Lung microvascular endothelial cell (primary cell): ENCODE data around the gene CIB4. TPM values are rescaled to one million over a fixed set of nuclear protein-coding genes. Genes with fewer than 3 reads are reported as not detected.

ENCODE experiments used
- DNase-seq, 2 donors: peaks; one replicate each; pipeline versions ENCODE4 v3.0.0 to v3.0.0-alpha.2; 2010; ENCODE audit warnings: low read depth in 2 of 2
- total RNA-seq: library from RNA; depleted of rRNA; stranded (reverse); fragments of >200 nt; gene quantifications from 2 replicates; pipeline ENCODE4 v1.2.1, GENCODE V29; 2014

CIB4 gene
- total RNA-seq, 1 donor from 2014 or later = not detected

DNA sequence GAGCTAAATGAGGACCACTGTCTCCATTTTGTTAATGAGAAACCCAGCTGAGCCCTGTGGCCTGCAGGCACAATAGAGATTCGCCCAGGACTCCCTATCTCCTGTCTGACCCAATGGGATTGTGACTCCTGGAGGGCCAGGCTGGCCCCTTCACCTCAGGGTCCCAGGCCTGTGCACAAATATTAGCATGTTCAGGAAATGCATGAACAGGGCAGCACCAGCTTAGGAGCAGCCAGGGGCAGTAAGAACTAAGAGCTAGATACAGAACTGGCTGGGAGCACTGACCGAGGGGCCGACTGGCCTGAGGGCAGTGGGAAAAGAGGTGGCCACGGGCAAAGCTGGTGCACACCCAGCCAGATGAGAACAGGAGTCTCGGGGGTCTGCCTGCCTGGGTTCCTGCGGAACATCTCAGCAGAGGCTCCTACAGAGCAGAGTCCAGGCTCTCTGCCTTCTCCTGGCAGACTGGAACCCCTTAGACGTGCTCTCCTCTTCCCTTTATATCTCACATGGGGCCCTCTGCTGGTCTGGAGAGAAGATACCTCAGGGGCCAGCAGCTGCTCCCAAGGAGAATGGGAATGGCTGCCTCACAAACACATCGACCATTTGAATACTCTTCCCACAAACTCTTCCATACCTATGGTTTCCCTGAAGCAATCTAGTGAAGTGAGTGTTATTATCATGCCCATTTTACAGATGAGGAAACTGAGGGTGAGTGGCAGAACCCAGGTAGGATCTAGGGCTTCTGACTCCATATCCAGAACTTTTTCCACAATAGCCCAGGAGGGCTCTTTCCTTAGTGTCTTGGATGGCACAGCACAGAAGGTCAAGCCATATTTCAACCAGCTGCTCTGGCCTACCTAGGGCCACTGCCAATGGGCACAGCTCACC lies 85.7 kb downstream of the CIB4 start:
- DNase-seq = no peak

DNA sequence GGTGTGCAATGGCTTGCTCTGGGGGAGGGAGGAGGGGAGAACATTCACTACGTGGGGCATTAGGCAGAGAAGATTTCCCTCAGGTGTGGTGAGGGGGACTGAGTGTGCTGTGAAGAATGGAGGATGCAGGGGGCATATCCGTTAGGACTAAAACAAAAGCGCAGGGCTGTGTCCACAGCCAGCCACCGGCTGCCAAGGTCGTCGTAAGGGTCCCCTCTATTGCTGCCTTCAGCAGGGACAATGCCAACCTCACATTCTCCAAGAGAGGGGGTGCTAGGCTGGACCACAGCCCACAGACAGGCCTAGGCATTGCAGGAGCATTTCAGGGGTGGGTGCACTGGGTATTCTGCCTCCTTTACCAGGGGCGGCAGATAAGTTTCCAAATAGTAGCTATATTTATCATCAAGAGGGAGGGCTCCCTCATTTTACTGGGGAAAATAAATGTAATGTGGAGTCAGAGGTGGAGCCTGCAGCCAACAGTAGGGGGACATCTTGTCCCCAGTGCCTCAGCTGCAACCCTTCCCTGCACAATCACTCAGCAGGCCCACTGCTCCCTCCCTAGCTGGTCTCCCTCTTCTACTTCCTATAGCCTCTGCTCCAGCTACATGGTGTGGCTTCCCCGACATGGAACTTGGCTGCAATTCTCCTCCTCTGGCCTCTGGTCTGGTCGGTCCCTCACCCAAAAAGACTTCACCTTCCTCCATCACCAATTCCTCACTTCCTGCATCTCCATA lies 88.4 kb downstream of the CIB4 start:
- DNase-seq = no peak

DNA sequence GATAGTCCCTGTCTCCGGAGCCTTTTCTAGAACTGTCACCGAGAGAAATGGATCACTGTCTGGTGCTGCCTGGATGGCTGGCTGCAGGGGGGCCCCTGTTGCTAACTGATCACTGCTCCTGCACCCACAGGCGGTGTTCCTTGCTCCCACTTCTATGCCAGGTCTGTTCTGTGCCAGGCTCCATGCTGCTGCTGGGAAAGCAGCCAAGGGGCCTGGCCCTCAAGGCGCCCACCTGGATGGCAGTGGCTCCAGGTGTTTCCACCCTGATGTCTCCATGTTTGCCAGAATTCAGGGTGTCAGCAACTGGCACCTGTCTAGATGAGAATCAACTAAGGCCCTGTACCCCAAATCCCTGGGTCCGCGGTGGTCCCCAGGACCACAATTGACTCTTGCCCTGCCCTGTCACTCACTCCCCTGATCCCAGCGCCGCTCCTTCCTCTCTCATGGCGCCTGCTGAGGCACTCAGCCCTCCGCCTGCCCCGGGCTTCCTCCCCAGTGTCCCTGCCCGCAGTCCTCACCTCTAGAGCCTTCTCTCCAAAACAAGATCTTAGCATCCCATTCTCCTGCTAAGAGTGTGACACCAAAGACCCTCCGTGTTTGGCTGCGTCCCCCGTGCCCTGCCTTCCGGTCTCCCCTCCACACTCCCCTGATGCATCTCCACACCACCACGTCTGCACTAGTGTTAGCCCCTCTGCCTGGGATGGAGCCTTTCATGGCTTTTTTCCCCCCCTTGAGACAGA lies 90.7 kb downstream of the CIB4 start:
- DNase-seq = no peak

DNA sequence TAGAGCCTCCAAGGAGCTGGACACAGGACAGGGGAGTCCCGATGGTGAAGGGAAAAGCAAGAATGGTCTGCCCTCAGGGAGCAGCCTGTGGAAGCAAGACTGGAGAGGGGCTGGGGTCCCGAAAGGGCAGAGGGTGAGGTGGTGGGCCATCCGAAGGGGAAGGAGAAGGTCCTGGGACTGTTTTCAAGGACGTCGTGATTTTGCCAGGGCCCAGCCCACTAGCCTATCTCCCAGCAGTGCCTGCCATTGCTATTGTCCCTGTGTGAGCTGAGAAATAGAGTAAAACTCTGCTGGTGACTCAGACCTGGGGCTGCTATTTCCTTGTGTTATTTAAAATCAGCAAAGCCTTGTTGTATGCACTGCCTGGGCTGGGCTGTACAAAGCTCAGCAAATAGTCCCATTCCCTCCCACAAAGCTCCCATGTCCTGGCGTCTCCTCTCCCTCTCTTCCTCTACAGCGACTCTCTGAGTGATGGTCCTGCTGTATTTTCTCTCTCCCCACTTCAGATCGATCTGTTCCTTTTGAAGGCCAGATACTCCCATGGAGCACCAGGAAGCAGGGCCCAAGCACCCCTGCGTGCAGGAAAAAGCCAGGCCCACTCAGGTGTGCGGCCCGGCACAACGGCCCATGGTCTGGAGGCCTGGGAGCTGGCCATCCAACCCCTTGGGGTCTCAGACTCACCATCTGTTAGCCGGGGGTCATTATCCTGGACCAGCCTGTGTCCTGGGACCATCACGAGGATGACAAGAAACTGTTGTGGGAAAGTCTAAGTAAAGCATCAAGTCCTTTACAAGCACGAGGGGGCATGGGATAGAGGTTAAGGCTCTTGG lies 98.3 kb downstream of the CIB4 start:
- DNase-seq = no peak

DNA sequence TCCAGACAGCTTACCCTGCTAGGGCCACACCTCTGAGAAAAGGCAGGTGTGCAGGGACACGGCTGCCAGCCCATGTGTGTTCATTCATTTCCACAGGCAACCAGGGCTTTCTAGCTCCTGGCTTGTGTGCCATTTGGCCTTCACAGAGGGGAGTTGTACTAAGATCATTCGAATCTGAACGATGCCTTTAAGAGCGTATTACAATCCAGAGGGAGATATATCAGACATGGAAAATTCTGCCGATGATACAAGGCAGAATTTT lies 99.0 kb downstream of the CIB4 start:
- no peak for DNase-seq

DNA sequence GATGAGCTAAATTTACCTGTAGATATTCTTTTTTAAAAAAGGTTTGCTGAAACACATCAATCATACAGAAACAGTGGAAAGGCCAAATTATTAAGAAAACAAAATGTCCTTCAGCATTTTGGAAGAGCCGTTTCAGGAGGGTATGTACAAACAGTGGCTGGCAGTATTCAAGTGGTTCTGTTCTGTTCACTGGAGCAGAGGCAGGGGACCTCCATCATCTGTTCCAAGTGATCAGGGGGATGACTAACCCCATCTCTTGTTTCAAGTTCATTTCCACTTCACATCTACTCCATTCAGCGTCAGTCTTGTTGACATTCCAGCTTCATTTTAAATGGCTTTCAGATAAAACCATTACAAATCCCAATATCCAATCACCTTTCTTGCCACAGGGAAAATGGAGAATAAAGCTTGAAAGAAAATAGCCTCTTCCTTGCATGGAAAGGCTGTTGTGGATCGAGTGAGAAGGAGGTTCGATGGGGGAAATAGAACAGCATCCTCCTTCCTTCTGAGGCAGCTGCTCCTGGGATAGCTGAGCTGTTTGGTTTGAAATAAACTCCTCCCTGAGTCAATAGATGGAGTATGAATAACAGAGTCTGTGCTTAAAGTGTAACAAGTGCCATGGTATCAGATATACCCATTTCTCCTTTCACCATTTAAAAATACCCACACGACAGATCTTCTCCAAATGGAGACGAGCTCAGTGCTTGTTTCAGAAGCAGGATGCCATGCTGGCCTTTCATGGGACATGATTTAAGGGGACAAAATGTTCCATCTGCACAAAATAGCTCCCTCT lies 99.6 kb downstream of the CIB4 start:
- no peak for DNase-seq

DNA sequence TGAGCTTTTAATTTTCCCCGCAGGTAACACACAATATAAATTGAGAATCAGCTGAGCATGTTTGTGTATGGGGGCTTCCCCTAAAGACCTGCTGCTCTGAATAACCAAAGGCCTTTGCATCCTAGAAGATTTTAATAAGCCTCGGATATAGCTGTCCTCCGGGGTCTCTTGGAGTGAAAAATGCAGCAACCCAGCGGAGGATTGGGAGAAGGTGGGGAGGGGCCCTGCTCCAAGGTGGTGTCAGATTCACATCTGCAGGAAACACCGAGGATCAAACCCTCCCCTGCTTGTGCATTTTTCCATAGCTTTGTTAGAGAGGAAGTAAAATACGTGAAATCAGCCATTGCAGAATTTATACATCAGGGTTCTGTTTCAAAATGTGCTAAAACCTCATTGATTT lies 100.2 kb downstream of the CIB4 start:
- DNase-seq = no peak

DNA sequence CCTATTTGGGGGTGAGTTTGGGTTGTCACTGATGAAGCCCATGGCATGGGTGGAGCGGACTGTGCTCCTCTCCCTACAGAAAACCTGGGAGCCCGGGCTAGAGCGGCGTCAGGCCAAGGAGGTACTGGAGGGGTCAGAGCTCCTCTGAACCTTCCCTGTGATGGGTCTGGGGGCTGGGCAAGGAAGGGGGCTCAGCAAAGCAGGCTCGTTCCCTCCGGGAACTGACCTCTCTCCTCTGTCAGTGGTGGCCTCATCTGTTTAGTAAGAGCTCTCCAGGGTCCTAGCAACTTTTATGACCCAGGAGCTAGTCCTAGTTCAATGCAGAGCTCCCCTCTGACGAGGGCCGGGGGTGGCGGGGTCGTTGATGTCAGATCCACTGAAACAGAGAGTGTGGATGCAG lies 100.9 kb downstream of the CIB4 start:
- DNase-seq = no peak

DNA sequence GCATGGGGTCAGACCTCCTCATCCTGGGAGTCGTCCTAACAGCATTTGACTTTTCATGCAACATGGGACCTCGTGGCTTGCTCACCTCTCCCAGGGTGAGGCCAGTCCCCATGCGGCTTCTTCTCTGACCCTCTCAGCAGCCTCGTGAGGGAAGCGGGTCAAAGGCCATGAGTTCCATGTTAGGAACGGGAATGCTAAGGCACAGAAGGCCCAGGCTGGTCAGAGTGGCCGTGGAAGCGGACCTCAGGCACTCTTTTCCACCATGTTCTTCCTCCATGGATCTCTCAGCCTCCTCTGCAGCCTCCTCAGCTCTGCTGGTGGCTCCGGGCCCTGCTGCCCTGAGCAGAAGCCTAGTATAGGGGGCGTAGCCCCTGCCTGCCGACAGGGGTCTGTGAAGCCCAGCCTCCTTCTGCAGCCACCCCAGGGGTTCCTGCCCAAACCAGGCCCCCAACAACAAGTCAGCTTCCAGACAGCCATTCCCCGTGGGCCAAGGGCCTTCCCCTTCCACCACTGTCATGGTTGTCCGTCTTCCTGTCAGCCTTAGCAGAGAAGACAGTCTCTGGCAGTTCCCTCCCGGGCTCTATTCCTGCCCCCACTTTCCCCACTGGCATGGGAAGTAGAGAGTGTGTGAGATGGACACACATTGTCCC lies 103.2 kb downstream of the CIB4 start:
- DNase-seq = no peak

DNA sequence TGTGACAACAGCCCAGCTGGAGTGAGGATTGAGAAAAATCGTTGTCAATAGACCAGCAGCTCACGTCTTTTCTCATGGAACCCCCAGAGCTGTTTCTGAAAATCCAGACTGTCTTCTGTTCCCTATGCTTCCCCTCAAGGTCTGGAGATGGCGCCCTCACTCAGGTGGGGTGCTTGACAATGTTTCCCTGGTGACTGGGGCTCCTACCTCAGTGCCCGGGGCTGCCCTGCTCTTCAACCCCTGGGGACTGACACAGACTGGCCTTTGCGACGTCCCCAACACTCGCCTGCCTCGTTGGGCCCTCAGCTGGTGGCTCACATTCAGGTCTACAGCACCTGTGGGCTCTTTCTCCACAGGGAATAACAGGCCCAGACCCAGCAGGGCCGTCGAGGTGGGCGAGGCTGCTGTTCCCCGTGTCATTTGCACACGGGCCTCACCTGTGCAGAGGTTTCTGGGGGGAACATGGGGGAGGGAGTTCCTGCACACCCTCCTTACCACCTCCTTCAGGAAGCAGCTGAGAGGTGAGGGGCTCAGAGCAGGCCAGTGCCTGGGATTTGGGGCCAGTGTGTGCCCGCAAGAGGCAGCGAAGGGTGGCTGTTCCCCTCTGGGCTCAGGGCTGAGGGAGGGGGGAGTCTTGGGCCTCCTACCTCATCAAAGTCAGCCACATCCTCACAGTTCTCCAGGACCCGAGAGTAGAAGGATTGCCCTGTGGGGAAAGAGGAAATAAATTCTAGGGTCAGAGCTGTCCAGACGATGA lies 103.9 kb downstream of the CIB4 start:
- no peak for DNase-seq

DNA sequence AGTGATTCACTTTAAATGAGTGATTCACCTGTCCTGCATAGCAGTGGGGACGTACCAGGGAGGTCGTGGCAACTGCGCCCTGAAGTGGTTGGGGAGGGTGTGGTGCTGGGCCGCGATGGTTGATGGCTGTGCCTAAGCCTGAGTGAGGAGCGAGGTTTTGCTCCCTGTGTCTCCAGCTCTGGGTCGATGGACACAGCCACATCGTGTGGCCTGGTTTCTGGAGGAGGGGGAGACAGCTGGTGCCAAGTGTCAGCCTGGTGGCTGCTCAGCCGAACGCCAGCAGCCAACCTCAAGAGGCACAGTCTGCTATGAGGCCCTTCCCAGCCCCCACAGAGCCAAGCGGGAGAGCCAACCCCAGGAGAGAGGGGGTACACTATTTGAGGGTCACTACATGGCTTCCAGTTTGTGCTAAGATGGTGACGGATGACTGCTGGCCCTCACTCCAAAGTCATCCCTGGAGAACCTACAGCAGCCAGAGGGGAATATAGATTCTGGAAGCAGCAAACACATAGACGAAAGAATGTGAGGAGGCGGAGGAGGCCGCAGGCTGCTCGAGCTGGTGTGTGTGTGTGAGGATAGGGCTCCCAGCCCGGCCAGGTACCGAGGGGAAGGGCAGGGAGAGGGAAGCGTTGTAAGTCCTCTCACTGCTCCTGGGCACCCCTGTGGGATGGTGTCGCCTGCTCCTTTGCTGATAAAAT lies 104.6 kb downstream of the CIB4 start:
- DNase-seq = no peak

DNA sequence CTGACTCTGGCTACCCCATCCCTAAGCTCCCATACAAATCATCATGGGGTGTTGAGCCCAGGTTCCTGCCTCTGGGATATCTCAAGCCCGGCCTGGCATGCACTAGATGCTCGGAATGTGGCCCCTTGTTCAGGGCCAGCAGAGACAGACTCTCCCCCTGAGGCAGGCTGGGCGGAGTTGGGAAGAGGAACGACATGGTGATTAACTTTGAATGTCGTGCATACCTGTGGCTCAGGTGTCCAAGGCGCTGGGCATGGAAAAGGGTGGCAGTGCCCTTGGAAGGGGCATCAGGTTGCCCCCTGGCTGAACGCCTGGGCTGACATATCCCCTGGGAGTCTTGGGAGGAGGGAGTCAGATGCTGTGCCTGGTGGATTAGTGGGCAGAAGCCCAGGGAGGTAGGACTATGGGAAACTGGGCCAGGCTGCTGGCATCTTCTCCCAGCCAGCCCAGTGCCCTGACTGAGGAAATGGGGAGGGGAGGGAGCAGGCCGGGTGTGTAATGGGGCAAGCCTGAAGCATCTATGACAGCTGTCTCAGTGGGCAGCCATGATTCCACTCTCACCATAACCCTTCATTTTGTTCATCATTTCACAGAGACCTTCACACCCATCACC lies 105.4 kb downstream of the CIB4 start:
- DNase-seq = no peak

DNA sequence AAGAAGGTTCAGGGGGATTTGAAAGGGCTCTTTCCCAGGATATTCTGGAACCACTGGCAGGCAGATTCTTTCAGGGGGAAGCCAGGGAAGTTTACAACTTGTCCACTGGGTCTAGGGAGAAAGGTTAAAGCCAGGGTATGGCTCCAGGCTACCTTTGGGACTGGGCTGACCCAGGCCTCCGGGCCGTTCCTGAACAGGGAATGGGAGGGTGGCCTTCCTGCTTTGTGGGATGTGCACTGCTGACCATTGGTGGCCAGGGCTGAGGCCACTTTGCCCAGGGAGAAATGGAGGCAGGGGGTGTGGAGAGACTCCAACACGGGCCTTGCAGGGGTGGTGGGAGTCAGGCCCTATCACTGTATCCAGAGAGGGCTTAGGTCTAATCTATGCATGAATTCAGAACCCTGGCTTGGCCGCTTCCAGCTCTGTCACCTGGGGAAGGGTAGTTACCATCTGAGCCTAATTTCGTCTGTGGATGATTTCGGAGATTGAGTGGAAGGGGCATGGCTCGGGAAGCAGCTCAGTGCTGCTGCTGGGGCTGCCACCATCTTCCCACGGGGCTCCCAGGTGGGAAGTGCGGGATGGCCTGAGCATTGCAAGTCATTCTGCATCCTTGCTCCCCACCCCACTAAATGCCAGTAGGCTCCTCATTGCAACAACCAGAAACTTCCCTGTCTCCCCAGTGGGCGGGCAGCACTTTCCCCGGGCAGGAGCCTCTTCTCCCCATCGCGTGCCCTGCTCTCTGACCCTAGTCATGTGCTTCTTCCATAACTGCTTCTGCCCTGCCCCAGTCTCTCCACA lies 106.1 kb downstream of the CIB4 start:
- no peak for DNase-seq

DNA sequence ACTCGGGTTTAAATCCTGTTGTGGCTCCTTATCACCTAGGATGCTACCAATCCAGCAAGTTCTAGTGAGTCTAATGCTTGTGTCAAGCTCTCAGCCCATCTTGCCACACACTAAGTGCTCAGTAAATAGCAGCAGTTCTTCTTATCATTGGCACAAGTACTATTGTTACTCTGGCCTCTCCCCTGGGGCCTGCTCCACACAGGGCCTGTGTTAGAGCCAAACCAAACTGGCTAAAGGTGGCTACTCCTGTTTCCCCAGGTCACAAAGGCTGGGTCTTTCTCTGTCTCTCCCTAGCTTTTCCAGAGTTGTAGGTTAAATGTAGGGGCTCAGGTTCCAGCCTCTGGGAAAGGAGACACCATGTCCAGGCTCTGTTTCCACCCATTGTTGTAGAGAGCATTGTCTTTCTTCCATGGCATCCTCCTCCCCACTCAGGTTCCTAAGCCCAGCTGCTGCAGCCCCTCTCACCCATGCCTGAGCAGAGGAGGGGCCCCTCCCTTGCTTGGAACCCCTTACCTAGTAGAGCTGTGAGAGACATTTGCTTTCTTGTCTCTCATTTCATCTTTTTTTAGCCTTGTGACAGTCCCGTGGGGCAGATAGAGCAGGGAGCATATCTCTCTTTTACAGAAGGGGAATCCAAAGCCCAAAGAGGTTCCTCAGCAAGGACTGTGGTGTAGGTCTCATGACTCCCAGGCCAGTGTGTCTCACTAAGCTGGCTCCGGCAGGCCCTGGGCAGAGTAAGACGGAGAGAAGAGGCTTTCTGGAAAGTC lies 106.9 kb downstream of the CIB4 start:
- no peak for DNase-seq

DNA sequence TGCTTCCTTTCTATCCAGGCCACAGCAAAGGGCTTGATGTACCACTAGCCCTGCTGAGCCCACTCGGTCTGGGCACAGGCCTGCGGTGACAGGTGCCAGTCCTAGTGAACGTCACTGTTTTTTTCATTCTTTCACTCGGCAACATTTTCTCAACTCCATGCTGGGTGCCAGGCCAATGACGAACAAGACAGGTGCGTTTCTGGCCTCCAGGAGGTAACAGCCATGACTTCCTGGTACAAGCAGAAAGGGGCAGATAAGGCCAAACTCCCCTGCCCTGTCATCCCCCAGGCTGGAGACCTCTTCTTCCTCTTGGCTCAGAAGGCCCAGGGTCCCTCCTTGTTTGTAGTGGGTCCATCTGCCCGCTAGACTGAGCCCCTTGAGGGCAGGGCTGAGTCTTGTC lies 107.5 kb downstream of the CIB4 start:
- DNase-seq = no peak

DNA sequence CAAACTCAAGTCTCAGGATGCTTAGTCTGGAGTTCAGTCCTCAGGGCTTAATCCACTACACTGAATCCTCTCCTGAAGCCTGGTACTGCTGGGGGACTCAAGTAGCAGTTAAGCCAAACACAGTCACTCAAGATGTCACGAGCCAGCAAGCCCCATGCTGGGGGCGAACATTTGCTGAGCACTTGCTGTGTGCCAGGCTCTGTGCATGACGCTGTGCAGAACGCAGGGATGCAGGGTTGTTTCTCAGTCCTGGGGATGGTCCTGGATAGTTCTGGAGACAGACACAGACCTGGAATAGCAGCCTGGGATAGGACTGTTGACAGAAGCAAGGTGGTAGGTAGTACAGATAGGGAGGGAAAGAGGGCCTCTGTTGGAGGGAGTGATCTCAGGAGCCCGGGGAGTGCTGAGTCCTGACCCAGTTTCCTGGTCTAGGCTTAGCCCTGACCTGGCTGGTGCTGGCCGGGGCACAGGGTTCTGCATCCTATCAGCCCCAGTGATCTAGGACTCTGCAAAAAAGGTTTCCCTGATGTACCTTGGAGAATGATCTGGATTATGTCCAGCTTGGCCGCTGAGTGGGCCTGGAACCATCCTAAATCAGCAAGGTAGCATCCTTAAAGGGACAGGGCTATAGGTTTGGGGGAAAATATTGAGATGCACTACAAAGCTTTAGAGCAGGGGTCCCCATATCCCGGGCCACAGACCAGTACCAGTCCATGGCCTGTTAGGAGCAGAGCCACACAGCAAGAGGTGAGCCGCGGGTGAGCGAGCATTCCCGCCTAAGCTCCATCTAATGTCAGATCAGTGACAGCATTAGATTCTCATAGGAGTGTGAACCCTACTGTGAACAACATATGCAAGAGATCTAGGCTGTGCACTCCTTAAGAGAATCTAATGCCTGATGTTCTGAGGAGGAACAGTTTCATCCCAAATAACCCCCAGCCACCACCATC lies 108.6 kb downstream of the CIB4 start:
- no peak for DNase-seq
